Common myeloid progenitor, CD34-positive (primary cell): Measurements from ENCODE around the gene C19orf53.

Source experiments
- CTCF ChIA-PET: fragments of 350-600 bp; sonication (Branson Sonifier 250); formaldehyde crosslinking; loops from one replicate; lab custom pipeline; 2021; ENCODE audit warnings: antibody characterized with exemption; lab: Charles Lee
- POLR2A ChIA-PET: fragments of 350-600 bp; sonication (Branson Sonifier 250); formaldehyde crosslinking; loops from one replicate; lab custom pipeline; 2021; ENCODE audit warnings: antibody characterized with exemption; lab: Charles Lee
- DNase-seq, 3 donors: peaks; one replicate each; pipeline versions ENCODE4 v3.0.0 to v3.0.0-alpha.2; 2013
- H3K27ac ChIP-seq, 2 experiments: 1 replicate in 1 of 2; 2 replicates in 1 of 2; pipeline ENCODE4 v1.7.0; 2013; ENCODE audit warnings: inconsistent platforms in 2 of 2, low read length in 2 of 2, mild to moderate bottlenecking in 2 of 2, low read depth in 1 of 2, moderate library complexity in 1 of 2; ENCODE audit not compliant: severe bottlenecking in 2 of 2, insufficient read depth in 1 of 2, poor library complexity in 1 of 2
- H3K27me3 ChIP-seq, 5 experiments: replicated peaks in 2 of 5; 1 replicate in 3 of 5; 2 replicates in 2 of 5; pipeline versions ENCODE4 v1.6.1 to v1.7.0; 2013; ENCODE audit warnings: low read length in 4 of 5, mild to moderate bottlenecking in 2 of 5, moderate library complexity in 2 of 5, inconsistent platforms in 1 of 5; ENCODE audit not compliant: insufficient read depth in 5 of 5, control insufficient read depth in 4 of 5
- H3K36me3 ChIP-seq, 4 experiments: 1 replicate in 2 of 4; 2 replicates in 2 of 4; pipeline versions ENCODE4 v1.6.1 to v1.7.0; 2013; ENCODE audit warnings: low read length in 3 of 4, control low read depth in 1 of 4, mild to moderate bottlenecking in 1 of 4; ENCODE audit not compliant: control insufficient read depth in 4 of 4, insufficient read depth in 4 of 4
- H3K4me1 ChIP-seq, 4 experiments: 1 replicate in 3 of 4; 2 replicates in 1 of 4; pipeline versions ENCODE4 v1.6.1 to v1.7.1; 2013; ENCODE audit warnings: low read length in 3 of 4, mild to moderate bottlenecking in 3 of 4, control low read depth in 1 of 4, inconsistent platforms in 1 of 4, moderate library complexity in 1 of 4; ENCODE audit not compliant: control insufficient read depth in 4 of 4, insufficient read depth in 4 of 4; ENCODE audit errors: control extremely low read depth in 1 of 4
- H3K4me3 ChIP-seq, 7 experiments: 1 replicate in 4 of 7; 2 replicates in 3 of 7; pipeline versions ENCODE4 v1.5.1 to v1.7.0; 2013; ENCODE audit warnings: mild to moderate bottlenecking in 7 of 7, low read length in 6 of 7, moderate library complexity in 6 of 7, inconsistent platforms in 2 of 7, low read depth in 2 of 7, control low read depth in 1 of 7; ENCODE audit not compliant: insufficient read depth in 4 of 7, control insufficient read depth in 1 of 7; ENCODE audit errors: extremely low read depth in 1 of 7
- H3K9me3 ChIP-seq, 5 experiments: 1 replicate in 4 of 5; 2 replicates in 1 of 5; pipeline versions ENCODE4 v1.6.1 to v1.7.1; 2013; ENCODE audit warnings: low read length in 4 of 5, mild to moderate bottlenecking in 2 of 5, inconsistent platforms in 1 of 5, low read depth in 1 of 5, moderate library complexity in 1 of 5; ENCODE audit not compliant: control insufficient read depth in 4 of 5, insufficient read depth in 2 of 5; ENCODE audit errors: control extremely low read depth in 1 of 5
- WGBS: methylation state at CpG from one replicate; pipeline ENCODE4 v1.1.5; 2013; ENCODE audit not compliant: insufficient coverage; 5-methylcytosine and 5-hydroxymethylcytosine counted together

The C19orf53 gene

DNA sequence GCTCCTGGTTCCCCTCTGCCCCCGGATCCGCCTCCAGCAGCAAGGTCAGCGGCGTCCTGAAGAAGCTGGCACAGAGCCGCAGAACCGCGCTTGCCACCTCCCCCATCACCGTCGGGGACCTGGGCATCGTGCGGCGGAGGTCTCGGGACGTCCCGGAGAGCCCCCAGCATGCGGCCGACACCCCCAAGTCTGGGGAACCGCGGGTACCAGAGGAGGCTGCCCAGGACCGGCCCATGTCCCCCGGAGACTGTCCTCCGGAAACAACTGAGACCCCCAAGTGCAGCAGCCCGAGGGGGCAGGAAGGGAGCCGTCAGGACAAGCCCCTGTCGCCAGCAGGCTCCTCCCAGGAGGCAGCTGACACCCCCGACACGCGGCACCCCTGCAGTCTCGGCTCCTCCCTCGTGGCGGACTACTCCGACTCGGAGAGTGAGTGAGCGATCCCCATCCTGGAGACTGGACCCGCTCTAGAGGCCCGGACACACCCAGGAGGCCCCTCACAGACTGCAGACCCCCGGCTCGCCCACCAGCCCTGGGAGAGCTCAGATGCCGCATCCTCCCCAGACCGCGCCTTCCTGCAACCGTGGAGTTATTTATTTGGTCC, 11.5 kb upstream of the C19orf53 start:
- POLR2A ChIA-PET, result interaction anchor here (0.7 kb wide), 1 partner anchor 20 kb away, joined by 3 read pairs; no protein-coding TSS in a partner anchor
- no peak overlapping the region for H3K4me3 ChIP-seq
- H3K9me3 ChIP-seq, result no peaks in the 10 kb centered on the region
- peaks cover 0 to 15% (median 13%) of the 10 kb centered on the region in 4 experiments for H3K4me1 ChIP-seq
- H3K36me3 ChIP-seq, result peaks cover 6 to 52% (median 30%) of the 10 kb centered on the region in 4 experiments
- 94% methylated on average over 32 of the region's 42 CpGs for WGBS
- CTCF ChIA-PET, result interaction anchor here (1.3 to 1.7 kb wide), 2 partner anchors 11 to 14 kb away, joined by 3 to 4 read pairs; no protein-coding TSS in a partner anchor
- H3K27ac ChIP-seq, result no peak overlapping the region
- no peaks in the 10 kb centered on the region for H3K27me3 ChIP-seq
- no peak for DNase-seq

DNA sequence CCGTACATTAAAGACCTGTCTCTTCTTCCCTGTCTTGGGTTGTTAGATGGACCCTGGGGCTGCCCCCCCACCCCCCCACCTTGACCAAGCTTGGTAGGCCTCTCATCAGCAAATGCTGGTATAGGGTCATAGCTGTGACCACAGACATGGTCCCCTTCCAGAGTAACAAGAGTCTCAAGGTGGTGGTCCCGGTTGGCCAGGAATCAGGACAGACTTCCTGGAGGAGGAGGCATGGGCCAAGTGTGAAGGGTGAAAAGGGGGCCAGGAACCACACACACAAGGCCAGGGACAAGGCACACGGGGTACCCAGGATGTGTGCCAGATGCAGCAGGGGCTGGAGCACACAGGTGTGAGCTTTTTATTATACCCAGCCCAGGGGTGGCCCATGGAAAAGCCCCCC, 11.0 kb upstream of the C19orf53 start:
- peaks cover 6 to 49% (median 28%) of the 10 kb centered on the region in 4 experiments for H3K36me3 ChIP-seq
- WGBS, result 93% methylated on average over 2 of the region's 3 CpGs

DNA sequence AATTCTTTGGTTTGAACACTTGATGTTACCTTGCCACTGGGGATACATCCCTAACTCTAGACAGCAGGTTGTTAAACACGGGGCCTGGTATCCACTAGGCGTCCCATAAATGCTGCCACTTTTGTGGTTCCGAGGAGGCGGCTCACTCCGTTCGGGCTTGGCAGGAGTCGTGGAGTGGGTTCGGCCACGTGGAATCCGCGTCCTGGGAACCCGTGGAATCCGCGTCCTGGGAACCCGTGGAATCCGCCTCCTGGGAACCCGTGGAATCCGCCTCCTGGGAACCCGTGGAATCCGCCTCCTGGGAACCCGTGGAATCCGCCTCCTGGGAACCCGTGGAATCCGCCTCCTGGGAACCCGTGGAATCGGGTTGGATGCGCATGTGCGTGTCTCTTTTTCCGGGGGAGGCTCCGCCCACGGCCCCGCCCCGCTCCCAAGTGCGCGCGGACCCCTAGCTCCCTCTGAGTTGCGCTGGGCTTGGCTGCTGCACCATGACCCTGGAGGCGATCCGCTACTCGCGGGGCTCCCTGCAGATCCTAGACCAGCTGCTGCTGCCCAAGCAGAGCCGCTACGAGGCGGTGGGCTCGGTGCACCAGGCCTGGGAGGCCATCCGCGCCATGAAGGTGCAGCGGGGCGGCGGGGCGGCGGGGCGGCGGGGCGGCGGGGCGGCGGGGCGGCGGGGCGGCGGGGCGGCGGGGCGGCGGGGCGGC, 10.0 kb upstream of the C19orf53 start, which contains the start of gene MRI1:
Gene MRI1, plus strand, starts transcription at position 422 of the 707 bp plus-strand sequence. Its CDS starts 67 bp downstream, at position 489.
- peak within 1 kb of the TSS; percentile 50 to 87 (median 74) for H3K4me3 ChIP-seq
- peak within 1 kb of the TSS in 1 of 2 experiments; percentile 61 for H3K27ac ChIP-seq
- H3K27me3 ChIP-seq, result no peaks in the 10 kb centered on the region
- ChIA-PET POLR2A (interaction anchor here (0.5 to 1.4 kb wide), 2 partner anchors 17 to 59 kb away, joined by 3 to 6 read pairs; a partner anchor contains a TSS), CTCF (interaction anchor here (0.9 to 1.3 kb wide), 2 partner anchors 16 to 20 kb away, joined by 3 read pairs; no protein-coding TSS in a partner anchor)
- no peaks in the 10 kb centered on the region for H3K9me3 ChIP-seq
- under 1% methylated on average over 39 of the region's 67 CpGs for WGBS
- H3K4me1 ChIP-seq, result peaks cover 0 to 15% (median 13%) of the 10 kb centered on the region in 4 experiments
- peaks cover 0 to 48% (median 26%) of the 10 kb centered on the region in 4 experiments for H3K36me3 ChIP-seq
- peak; percentile 59 to 70 (median 69) for DNase-seq

More for the DNA sequence above, 11.0 kb upstream of the C19orf53 start:
- peak overlapping the region in 1 of 2 experiments; percentile 61 for H3K27ac ChIP-seq
- no peaks in the 10 kb centered on the region for H3K27me3 ChIP-seq
- CTCF ChIA-PET, result interaction anchor here (1.3 kb wide), 1 partner anchor 15 kb away, joined by 3 read pairs; no protein-coding TSS in a partner anchor
- no peak for DNase-seq
- H3K4me3 ChIP-seq, result no peak overlapping the region
- H3K9me3 ChIP-seq, result no peaks in the 10 kb centered on the region
- POLR2A ChIA-PET, result no interaction called here
- H3K4me1 ChIP-seq, result peaks cover 0 to 15% (median 13%) of the 10 kb centered on the region in 4 experiments

DNA sequence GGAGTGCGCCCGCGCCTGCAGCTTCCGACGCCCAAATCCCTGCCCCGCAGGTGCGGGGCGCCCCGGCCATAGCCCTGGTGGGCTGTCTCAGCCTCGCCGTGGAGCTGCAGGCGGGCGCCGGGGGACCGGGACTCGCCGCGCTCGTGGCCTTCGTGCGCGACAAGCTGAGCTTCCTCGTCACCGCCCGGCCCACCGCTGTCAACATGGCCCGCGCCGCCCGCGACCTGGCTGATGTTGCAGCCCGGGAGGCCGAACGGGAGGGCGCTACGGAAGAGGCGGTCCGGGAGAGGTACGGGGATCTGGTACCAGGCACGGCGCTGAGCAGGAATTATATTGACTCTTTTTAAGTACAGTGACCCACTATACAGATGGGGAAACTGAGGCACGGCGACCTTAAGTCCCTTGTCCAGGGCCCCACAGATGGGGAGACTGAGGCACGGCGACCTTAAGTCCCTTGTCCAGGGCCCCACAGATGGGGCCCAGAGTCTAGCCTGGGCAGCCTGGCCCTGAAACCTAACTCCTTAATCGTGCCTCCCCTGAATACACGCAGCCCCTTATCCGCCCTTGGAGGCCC, 9.3 kb upstream of the C19orf53 start:
- WGBS, result 1% methylated on average over 36 of the region's 48 CpGs
- CTCF ChIA-PET, result interaction anchor here (0.9 kb wide), 1 partner anchor 21 kb away, joined by 3 read pairs; no protein-coding TSS in a partner anchor
- H3K36me3 ChIP-seq, result peaks cover 1 to 51% (median 26%) of the 10 kb centered on the region in 4 experiments
- H3K9me3 ChIP-seq, result no peaks in the 10 kb centered on the region
- H3K4me3 ChIP-seq, result peak overlapping the region; percentile 50 to 87 (median 74)
- DNase-seq, result peak; percentile 31 to 59 (median 35)
- POLR2A ChIA-PET, result interaction anchor here (1.4 kb wide), 1 partner anchor 17 kb away, joined by 6 read pairs; a partner anchor contains a TSS
- no peak overlapping the region for H3K27ac ChIP-seq
- no peaks in the 10 kb centered on the region for H3K27me3 ChIP-seq
- peaks cover 0 to 15% (median 13%) of the 10 kb centered on the region in 4 experiments for H3K4me1 ChIP-seq

DNA sequence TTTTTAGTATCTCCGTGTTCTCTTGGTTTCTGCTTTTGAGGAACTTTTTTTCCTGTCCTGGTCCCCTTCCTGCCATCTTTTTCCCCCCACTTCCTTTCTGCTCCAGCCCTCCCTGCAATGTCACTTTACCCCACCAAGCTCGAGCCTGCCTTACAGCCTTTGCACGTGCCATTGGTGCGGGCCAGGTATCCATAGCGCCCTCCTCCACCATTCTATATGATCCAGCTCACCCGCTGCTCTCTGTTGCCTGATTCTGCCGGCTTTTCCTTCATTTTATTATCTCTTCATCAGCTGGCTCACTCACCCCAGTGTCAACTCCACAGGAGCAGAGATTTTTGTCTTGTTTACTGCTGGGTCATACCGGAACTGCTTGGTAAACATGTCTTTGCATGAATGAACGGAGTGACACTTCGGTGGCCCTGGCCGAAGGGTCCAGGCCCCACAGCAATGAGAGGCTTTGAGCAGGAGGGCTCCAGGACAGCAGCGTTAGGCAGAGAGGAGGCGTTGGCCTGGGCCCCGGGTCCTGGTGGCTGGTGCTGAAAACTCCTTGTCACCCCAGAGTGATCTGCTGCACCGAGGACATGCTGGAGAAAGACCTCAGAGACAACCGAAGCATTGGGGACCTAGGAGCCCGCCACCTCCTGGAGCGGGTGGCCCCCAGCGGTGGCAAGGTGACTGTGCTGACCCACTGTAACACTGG, 8.7 kb upstream of the C19orf53 start:
- WGBS, result 66% methylated on average over 12 of the region's 19 CpGs
- H3K27me3 ChIP-seq, result no peaks in the 10 kb centered on the region
- H3K4me3 ChIP-seq, result peak overlapping the region in 6 of 7 experiments; percentile 56 to 87 (median 76)
- ChIA-PET POLR2A (interaction anchor here (1.4 kb wide), 1 partner anchor 18 kb away, joined by 6 read pairs; a partner anchor contains a TSS), CTCF (no interaction called here)
- no peak for DNase-seq
- H3K27ac ChIP-seq, result no peak overlapping the region
- H3K4me1 ChIP-seq, result peaks cover 0 to 15% (median 13%) of the 10 kb centered on the region in 4 experiments
- peaks cover 3 to 49% (median 28%) of the 10 kb centered on the region in 4 experiments for H3K36me3 ChIP-seq
- H3K9me3 ChIP-seq, result no peaks in the 10 kb centered on the region

DNA sequence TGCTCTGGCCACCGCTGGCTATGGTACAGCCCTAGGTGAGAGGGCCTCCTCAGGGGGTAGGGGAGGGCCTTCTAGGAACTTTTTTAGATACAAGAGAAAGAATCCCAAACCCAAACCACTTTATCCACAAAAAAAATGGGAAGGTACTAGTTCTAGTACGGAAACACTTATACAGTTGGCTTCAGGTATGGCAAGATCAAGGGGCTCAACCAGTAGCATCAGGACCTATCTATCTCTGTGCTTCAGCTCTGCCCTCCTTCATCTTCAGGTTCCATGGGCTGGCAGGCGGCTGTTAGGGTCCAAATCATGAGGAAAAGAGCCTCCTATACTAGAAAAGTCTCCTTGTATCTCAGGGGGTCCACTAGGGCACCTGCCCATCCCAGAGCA, 8.2 kb upstream of the C19orf53 start:
- ChIA-PET POLR2A (interaction anchor here (0.7 kb wide), 1 partner anchor 104 kb away, joined by 4 read pairs; no protein-coding TSS in a partner anchor), CTCF (no interaction called here)
- H3K9me3 ChIP-seq, result no peaks in the 10 kb centered on the region
- no peak for DNase-seq
- H3K4me3 ChIP-seq, result no peak overlapping the region
- H3K4me1 ChIP-seq, result peaks cover 0 to 15% (median 13%) of the 10 kb centered on the region in 4 experiments
- WGBS, result 100% methylated on average over 2 of the region's 3 CpGs
- peaks cover 3 to 47% (median 26%) of the 10 kb centered on the region in 4 experiments for H3K36me3 ChIP-seq
- H3K27me3 ChIP-seq, result no peaks in the 10 kb centered on the region
- H3K27ac ChIP-seq, result no peak overlapping the region
